GM21447 (cell line): ENCODE measurements around the gene LRP11.
A peak's percentile ranks its signal among the peaks of the same experiment; 100 is the strongest.
"Not testable (repeated sequence)": the region's sequence is repeated elsewhere in the genome, so short reads cannot be mapped to it uniquely, and the experiment has no call there.

Source experiments
- ATAC-seq: cut with Tn5 transposase; IDR thresholded peaks from one replicate; pipeline ENCODE4 v1.9.1; 2021; ENCODE audit not compliant: unreplicated experiment

Gene LRP11

GRCh38 chr6:149863698-149864577, at the start of gene LRP11:
LRP11 (minus strand) TSS chr6:149864359; CDS start chr6:149864020, 339 bp downstream.
- peak; percentile 81 for ATAC-seq

GRCh38 chr6:149913540-149914240, 49.5 kb upstream of the LRP11 start:
- ATAC-seq, result no peak

- ATAC-seq, result no peak
Measured at GRCh38 chr6:149913085-149913484, 48.9 kb upstream of the LRP11 start.

GRCh38 chr6:149912680-149913079, 48.5 kb upstream of the LRP11 start:
- ATAC-seq, result not testable (repeated sequence)

- ATAC-seq, result no peak
Measured at GRCh38 chr6:149910721-149911151, 46.6 kb upstream of the LRP11 start.

DNA sequence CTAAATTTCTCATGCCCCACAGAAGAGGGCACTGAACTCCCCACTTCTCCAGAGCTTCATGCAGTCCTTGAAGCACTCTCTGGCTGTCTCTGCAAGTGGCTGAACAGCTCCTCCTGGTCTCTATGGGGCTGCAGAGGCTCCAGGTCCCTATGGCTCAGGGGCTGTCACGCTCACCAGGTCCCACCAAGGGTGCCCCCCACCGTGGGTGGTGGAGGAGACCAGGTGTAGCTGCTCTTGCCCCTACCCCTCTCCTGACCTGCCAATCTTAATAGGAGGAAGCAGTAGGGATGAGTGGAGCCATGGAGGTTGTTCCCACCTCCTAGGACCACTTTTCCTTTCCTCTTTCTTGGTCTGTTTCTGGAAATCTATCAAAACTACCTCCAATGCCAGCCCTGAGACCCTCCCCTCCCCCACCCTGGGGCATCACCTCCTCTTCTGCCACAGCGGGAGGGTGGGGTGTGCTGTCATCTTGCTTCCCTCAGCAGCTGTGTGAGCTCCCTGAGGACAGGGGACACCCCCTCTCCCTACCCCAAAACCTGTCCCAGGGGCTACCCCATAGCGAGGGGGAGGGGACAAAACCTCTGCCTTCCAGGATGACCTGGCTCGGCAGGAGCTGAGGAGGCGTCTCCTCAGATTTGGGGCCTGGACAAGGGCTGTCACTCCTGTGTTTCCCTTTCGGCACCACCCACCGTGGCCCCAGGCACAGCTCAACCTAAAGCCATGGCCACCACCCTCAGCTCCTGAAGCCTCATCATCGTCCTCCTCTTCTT, 45.7 kb upstream of the LRP11 start:
- ATAC-seq, result no peak

GRCh38 chr6:149908480-149908879, 44.3 kb upstream of the LRP11 start:
- not testable (repeated sequence) for ATAC-seq

- ATAC-seq, result no peak
Measured at GRCh38 chr6:149907317-149907716, 43.2 kb upstream of the LRP11 start.

DNA sequence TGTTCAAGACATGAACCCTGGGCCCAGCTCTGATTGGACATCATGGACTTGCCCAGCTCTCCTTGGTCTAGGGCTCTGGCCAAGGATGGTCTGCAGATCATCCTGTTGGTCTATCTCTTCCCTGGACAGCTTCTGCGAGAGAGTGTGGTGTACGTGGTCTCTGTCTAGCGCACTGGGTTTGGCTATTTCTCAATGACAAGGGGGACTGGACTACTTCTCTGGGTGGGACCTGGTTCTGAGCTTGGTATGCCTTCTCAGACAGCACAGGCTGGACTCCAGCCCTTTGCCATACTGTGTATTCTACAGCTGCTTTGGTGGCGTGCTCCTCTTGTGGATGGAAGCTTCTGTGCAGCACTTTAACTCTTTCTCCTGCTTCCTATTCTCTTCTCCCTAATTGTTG, 42.2 kb upstream of the LRP11 start:
- no peak for ATAC-seq

DNA sequence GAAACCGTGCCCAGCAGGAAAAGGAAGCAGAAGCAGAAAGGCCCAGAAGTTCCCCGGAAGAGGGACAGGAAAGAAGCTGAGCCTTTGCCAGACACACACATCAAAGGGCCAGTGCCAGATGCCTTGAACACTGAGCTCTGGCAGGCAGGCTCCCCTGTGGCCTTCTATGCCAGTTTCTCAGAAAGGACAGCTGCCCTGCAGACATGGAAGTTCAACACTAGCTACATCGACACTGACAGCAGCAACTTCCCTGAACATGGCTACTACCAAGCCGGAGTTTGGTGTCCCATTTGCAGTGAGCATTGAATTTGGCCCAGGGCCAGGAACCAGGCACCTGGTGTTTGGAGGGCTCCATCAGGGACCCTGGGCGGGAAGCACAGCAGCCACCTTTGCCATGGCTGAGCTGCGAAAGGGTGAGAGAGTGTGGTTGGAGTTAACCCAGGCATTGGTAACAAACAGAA, 41.8 kb upstream of the LRP11 start:
- ATAC-seq, result no peak

GRCh38 chr6:149905371-149905910, 41.3 kb upstream of the LRP11 start:
- no peak for ATAC-seq

DNA sequence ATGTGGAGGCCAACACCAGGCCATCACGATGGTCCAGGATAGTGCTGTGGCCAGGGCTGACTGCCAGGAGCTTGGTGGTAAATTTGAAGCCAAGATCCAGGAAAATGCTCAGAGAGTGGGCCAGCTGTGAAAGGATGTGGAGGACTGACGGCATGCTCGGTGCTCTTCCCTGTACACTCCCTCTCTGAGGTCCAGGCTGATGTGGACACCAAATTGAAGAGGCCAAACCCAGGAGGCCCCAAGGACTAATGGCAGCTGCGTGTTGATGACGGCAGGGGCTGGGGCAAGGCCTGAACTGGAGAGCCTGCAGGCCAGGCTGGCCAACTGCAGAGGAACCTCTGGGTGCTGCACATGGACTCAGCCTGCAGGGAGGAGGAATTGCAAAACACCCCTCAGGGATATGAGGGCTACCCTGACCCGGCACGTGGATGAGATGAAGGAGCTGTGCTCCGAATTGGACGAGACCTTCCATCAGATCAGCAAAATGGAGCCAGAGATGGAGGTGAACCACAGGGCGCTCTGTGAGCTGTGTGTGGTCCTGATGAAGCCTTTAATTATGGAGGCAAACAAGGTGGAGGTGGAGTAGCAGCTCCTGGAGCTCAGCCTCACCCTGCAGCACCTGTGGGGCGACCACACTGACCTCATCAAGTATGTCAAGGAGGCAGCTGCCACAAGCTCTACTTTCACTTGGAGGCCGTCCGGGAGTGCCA, 40.7 kb upstream of the LRP11 start:
- ATAC-seq, result no peak

DNA sequence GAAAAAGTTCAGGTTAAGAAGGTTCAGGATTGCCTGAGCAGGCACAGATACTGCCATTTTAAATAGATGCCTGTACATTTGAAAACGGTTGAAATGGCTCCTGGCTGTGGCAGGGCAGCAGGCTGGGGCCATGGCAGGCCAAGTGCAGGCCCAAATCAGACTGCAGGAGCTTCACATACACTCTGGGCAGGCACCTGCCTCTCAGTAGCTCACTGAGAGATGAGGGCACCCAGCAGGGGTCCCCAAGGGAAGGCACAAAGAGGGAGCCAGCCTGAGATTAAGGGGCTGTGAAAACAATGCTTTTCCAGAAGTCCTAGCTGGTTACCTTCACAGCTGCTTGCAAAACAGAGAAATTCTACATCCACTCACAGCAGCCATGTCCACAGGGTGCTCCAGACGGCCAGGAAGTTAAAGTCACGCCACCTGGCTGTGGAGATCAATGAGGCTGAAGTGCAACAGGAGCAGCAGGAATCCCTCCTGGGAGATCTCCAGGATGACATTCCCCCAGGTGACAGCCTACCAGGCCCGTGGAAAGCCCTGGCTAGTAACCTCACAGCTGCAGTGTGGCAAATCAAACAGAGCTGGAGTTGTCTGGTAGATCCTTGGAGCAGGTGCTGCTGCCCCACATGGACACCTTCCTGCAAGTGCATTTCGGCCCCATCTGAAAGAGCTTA, 39.9 kb upstream of the LRP11 start:
- no peak for ATAC-seq

- no peak for ATAC-seq
Measured at GRCh38 chr6:149901444-149902140, 37.4 kb upstream of the LRP11 start.

DNA sequence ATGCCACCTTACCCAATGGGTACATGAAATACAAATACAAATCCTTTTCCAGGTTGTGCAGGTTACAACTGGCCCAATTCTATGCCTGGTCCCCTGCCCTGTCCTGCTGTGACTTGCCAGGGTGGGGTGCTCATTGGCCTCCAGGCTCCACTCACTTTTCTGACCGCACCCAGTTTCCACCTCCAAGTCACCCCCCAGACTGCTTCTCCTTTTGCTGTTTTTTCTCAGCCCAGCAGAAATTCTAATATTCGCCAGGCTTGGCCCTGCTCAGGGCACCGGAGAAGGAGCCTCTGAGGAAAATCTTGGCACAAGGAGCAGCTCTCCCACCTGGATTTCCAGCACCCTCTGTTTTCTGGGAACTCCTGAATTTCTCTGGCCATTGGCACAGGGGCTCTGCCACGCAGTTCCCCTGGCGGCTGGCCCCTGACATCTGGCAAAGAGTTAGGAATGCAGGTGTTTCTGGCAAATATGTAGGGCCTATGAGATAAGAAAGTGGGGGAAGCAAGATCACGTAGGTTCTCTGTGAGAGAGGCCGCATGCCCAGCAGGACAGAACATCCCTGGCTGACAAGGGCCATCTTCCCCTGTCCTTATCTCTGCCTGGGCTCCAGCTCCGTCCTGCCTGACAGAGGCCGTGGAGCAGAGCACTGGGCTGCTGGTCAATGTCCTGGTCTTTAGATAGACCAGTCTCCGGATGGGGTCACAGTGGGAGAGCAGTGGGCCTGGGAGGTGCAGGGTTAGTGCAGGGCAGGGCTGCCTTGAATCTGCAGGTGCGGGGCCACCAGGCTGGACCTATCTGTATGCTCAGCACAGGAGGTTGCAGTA, 36.7 kb upstream of the LRP11 start:
- no peak for ATAC-seq

DNA sequence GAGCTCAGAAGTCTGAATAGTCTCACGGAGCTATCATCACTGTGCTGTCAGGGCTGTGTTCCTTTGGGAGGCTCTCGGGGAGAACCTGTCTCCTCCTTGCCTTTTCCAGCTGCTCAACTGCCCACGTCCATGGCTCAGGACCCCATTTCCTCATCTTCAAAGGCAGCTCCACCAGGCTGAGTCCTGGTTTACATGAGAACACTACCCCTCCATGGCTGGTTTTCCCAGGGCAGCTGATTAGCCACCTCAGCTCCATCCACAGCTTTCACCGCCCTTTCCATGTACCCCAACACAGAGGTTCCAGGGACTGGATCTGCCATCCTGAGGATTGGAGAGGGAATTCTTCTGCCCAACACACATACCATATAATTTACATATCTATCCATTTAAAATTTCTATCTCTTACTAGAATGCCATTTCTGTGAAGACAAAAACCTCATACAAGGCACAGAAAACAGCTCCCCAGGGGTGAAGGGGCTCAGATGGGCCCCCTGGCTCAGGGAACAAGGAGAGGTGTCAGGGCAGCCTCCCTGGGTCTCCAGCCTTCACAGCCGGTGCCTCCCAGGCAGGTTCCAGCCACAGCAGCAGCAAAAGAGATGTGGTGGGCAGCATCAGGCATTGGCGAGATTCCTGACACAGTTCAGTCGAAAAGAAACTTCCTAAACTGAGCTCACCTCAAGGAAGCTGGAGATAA, 35.9 kb upstream of the LRP11 start:
- no peak for ATAC-seq

GRCh38 chr6:149899486-149899885, 35.3 kb upstream of the LRP11 start:
- no peak for ATAC-seq

DNA sequence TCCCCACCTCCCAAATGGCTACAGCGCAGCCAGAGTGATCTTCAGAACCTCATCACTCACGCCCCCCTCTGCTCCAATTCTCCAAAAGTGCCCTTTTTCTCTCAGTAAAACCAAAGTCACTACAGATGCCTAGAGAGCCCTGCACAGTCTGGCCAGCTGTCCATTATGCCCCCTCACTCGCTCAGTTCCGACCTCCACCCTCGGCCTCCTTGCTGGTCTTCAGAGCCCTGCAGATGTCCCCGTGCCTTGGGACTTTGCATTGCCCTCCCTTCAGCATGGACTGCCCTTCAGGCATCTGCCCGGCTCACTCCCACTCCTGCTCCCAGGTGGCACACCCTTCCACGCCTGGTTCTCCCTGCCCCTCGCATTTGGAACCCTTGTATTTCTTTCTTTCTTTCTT, 34.8 kb upstream of the LRP11 start:
- ATAC-seq, result no peak
